GM18526 (cell line): Measurements from ENCODE around the gene SNPH.

Source experiments
- POLR2A ChIP-seq: IDR thresholded peaks from 3 replicates; pipeline ENCODE4 v1.6.1; 2011; ENCODE audit not compliant: insufficient read length; ENCODE audit errors: extremely low read depth

SNPH gene

GRCh38 chr20:1308067-1308701 is 42.1 kb downstream of the SNPH start:
- no peak for TF ChIP-seq POLR2A

- no peak for TF ChIP-seq POLR2A
Observed at GRCh38 chr20:1308702-1309095, 42.6 kb downstream of the SNPH start.

GRCh38 chr20:1309439-1309847 is 43.3 kb downstream of the SNPH start:
- no peak for TF ChIP-seq POLR2A

- TF ChIP-seq POLR2A = no peak
Observed at GRCh38 chr20:1310071-1310470, 44.0 kb downstream of the SNPH start.

GRCh38 chr20:1310506-1311190 is 44.6 kb downstream of the SNPH start:
- TF ChIP-seq POLR2A = no peak

- TF ChIP-seq POLR2A = no peak
Observed at GRCh38 chr20:1312308-1312707, 46.2 kb downstream of the SNPH start.

- no peak for TF ChIP-seq POLR2A
Observed at GRCh38 chr20:1312904-1313235, 46.8 kb downstream of the SNPH start.

GRCh38 chr20:1313236-1313964 is 47.3 kb downstream of the SNPH start:
- no peak for TF ChIP-seq POLR2A

- TF ChIP-seq POLR2A = no peak
Observed at GRCh38 chr20:1315804-1316203, 49.7 kb downstream of the SNPH start.

GRCh38 chr20:1317545-1318255 is 51.6 kb downstream of the SNPH start:
- TF ChIP-seq POLR2A = no peak

- no peak for TF ChIP-seq POLR2A
Observed at GRCh38 chr20:1319051-1319450, 53.0 kb downstream of the SNPH start.

- TF ChIP-seq POLR2A = no peak
Observed at GRCh38 chr20:1319462-1319861, 53.4 kb downstream of the SNPH start.

- TF ChIP-seq POLR2A = no peak
Observed at GRCh38 chr20:1320016-1320415, 53.9 kb downstream of the SNPH start.

- no peak for TF ChIP-seq POLR2A
Observed at GRCh38 chr20:1320902-1321653, 55.0 kb downstream of the SNPH start.

- TF ChIP-seq POLR2A = no peak
Observed at GRCh38 chr20:1321654-1321939, 55.5 kb downstream of the SNPH start.
